IPS-15b (cell line): Measurements from ENCODE around the gene NLRX1.
A peak's percentile ranks its signal among the peaks of the same experiment; 100 is the strongest.
"Not testable (repeated sequence)": the region's sequence is repeated elsewhere in the genome, so short reads cannot be mapped to it uniquely, and the experiment has no call there.

Experiments used
- H3K27me3 ChIP-seq: one replicate; pipeline ENCODE4 v1.6.1; 2013; ENCODE audit warnings: low read length; ENCODE audit not compliant: control insufficient read depth, insufficient read depth
- H3K36me3 ChIP-seq: one replicate; pipeline ENCODE4 v1.6.1; 2013; ENCODE audit warnings: low read length; ENCODE audit not compliant: control insufficient read depth, insufficient read depth
- H3K4me1 ChIP-seq: one replicate; pipeline ENCODE4 v1.6.1; 2013; ENCODE audit warnings: mild to moderate bottlenecking, low read length; ENCODE audit not compliant: control insufficient read depth, insufficient read depth
- H3K4me3 ChIP-seq: one replicate; pipeline ENCODE4 v1.5.1; 2013; ENCODE audit warnings: low read depth, low read length
- H3K9ac ChIP-seq: one replicate; pipeline ENCODE4 v1.6.1; 2013; ENCODE audit warnings: low read depth, mild to moderate bottlenecking, low read length
- H3K9me3 ChIP-seq: one replicate; pipeline ENCODE4 v1.6.1; 2013; ENCODE audit warnings: mild to moderate bottlenecking, low read length; ENCODE audit not compliant: control insufficient read depth, insufficient read depth

The NLRX1 gene

DNA sequence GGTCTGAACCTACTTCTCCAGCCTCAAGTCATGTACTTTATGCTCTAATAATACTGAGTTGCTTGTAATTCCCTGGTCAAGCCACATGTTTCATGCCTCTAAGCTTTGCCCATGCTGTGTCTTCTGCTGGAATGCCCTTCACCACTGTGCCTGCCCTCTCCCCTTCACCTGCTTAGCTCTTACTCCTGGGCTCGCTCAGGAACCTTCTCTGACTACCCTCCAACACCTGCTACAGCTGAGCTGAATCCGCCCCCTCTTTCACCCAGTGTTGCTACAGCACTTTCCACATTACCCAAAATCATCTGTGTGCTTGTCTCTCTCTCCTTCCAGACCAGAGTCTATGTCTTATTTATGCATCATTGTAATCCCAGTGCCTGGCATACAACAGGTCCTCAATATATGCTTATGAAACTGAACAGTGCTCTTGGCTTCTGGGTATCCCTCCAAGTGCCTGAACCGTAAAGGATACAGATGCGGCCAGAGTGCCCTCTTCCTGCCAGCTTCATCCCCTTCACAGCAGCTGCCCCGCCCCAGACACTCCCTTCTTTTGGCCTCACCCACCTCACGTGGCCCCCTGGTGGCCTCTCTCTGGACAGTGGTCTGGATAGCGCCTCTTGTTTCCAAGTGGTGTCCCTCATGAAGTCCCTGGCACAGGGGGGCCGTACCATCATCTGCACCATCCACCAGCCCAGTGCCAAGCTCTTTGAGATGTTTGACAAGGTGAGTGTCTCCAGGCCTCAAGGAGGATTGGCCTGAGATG lies 12.6 kb upstream of the NLRX1 start:
- Histone ChIP-seq H3K4me3 (no peak overlapping the region), H3K27me3 (peaks cover 8% of the 10 kb centered on the region), H3K4me1 (no peaks in the 10 kb centered on the region), H3K9ac (no peak overlapping the region), H3K36me3 (no peaks in the 10 kb centered on the region), H3K9me3 (no peaks in the 10 kb centered on the region)

- Histone ChIP-seq H3K4me1 (no peaks in the 10 kb centered on the region), H3K27me3 (peaks cover 2% of the 10 kb centered on the region), H3K4me3 (no peak overlapping the region), H3K9me3 (no peaks in the 10 kb centered on the region), H3K36me3 (peaks cover 3% of the 10 kb centered on the region), H3K9ac (no peak overlapping the region)
These were observed 12.0 kb upstream of the NLRX1 start for GRCh38 chr11:119156496-119156895.

- Histone ChIP-seq H3K4me3 (no peak overlapping the region), H3K9ac (no peak overlapping the region), H3K36me3 (peaks cover 3% of the 10 kb centered on the region), H3K9me3 (no peaks in the 10 kb centered on the region), H3K4me1 (no peaks in the 10 kb centered on the region), H3K27me3 (no peaks in the 10 kb centered on the region)
These were observed 11.5 kb upstream of the NLRX1 start for GRCh38 chr11:119157063-119157462.

- Histone ChIP-seq H3K4me1 (no peaks in the 10 kb centered on the region), H3K36me3 (peaks cover 3% of the 10 kb centered on the region), H3K9me3 (no peaks in the 10 kb centered on the region), H3K9ac (no peak overlapping the region), H3K27me3 (no peaks in the 10 kb centered on the region), H3K4me3 (no peak overlapping the region)
These were observed 10.1 kb upstream of the NLRX1 start for GRCh38 chr11:119158467-119158866.

DNA sequence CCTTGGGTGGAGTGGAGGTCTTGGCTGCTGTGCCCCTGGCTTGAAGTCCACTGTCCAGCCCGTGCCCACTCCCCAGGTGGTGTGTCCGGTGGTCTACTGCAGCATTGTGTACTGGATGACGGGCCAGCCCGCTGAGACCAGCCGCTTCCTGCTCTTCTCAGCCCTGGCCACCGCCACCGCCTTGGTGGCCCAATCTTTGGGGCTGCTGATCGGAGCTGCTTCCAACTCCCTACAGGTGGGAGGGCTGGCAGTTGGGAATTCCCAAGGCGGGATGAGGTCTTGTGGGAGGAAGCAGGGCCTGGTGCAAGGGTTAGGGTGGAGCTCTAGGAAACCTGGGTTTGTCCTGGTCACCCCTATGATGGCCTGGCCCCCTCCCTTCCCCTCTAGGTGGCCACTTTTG lies 8.4 kb upstream of the NLRX1 start:
- peaks cover 3% of the 10 kb centered on the region for H3K36me3 ChIP-seq
- no peaks in the 10 kb centered on the region for H3K9me3 ChIP-seq
- no peaks in the 10 kb centered on the region for H3K27me3 ChIP-seq
- H3K9ac ChIP-seq: no peak overlapping the region
- no peaks in the 10 kb centered on the region for H3K4me1 ChIP-seq
- H3K4me3 ChIP-seq: no peak overlapping the region

DNA sequence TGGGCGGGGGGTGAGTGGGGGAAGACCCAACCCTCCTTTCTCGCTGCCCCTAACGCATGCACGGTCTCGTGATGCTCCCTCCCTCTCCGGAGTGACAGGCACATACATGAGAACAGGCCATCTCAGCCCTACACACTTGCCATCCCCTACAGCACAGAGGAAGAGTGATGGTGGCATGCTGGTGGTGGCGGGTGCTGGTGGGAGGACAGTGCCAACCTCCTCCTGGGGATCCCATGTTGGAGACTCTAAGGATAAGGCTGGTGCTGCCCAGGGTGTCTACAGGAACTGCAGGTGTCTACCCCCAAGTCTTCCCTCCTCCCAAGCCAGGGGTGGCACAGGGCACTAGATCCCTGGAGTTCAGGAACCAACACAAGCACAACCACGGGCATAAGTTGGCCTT lies 6.7 kb upstream of the NLRX1 start:
- H3K4me3 ChIP-seq: no peak overlapping the region
- no peaks in the 10 kb centered on the region for H3K27me3 ChIP-seq
- peaks cover 3% of the 10 kb centered on the region for H3K36me3 ChIP-seq
- H3K9me3 ChIP-seq: no peaks in the 10 kb centered on the region
- H3K4me1 ChIP-seq: peaks cover 3% of the 10 kb centered on the region
- H3K9ac ChIP-seq: no peak overlapping the region

DNA sequence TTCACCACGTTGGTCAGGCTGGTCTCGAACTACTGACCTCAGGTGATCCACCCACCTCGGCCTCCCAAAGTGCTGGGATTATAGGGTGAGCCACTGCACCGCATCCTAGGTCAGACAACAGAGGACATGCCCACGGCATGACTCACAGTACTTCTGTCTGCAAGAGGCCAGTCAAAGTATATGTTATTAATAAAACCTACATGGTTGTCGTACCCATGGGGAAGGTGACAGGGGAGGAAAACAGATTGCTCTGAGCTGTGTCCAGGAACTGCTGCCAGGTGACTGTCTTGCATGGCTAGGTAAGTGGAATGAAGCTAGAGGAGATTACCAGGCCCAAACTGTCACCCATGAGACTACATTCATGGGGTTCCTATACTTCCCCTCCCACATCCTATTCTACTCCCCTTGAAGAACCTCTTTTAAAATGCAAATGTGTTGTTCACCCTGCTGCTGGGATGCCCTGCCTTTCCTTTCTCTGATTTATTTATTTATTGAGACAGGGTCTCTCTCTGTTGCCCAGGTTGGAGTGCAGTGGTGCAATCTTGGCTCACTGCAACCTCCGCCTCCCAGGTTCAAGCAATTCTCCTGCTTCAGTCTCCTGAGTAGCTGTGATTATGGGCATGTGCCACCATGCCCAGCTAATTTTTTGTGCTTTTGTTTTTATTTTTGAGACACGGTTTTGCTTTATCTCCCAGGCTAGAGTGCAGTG lies 2.0 kb upstream of the NLRX1 start:
- H3K27me3 ChIP-seq: no peaks in the 10 kb centered on the region
- peaks cover 8% of the 10 kb centered on the region for H3K4me1 ChIP-seq
- no peaks in the 10 kb centered on the region for H3K9me3 ChIP-seq
- no peak overlapping the region for H3K9ac ChIP-seq
- H3K36me3 ChIP-seq: no peaks in the 10 kb centered on the region
- H3K4me3 ChIP-seq: no peak overlapping the region

DNA sequence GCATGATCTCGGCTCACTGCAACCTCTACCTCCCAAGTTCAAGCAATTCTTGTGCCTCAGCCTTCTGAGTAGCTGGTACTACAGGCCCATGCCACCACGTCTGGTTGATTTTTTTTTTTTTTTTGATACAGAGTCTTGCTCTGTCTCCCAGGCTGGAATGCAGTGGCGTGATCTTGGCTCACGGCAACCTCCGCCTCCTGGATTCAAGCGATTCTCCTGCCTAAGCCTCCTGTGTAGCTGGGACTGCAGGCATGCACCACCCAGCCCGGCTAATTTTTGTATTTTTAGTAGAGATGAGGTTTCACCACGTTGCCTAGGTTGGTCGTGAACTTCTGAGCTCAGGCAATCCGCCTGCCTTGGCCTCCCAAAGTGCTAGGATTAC lies 1.5 kb upstream of the NLRX1 start:
- H3K4me1 ChIP-seq, H3K36me3 ChIP-seq, H3K27me3 ChIP-seq, H3K9me3 ChIP-seq, H3K9ac ChIP-seq, H3K4me3 ChIP-seq: not testable (repeated sequence)

DNA sequence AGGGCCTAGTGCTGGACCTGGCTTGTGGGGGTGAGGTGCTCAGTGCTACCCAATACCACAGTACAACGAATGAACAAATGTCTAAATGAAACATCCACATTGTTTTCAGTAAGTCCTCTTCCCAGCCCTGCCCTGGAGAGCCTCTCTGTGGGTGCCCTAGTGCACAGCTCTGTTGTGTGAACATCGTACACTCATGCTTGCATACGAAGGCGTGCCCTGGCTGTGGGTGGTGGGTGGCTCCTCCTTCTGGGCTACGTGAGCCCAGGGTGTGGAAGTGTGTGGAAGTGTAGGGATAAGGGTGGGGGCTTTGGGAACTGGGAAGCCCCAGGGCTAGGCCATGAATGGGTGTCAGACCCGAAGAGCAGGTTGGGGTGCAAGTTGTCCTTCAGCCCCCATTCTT lies 592 bp upstream of the NLRX1 start:
- Histone ChIP-seq H3K4me1 (peaks cover 8% of the 10 kb centered on the region), H3K36me3 (no peaks in the 10 kb centered on the region), H3K27me3 (no peaks in the 10 kb centered on the region), H3K9ac (no peak overlapping the region), H3K9me3 (no peaks in the 10 kb centered on the region), H3K4me3 (no peak overlapping the region)

- H3K9me3 ChIP-seq: no peaks in the 10 kb centered on the region
- peak overlapping the region; percentile 84 for H3K4me3 ChIP-seq
- peaks cover 7% of the 10 kb centered on the region for H3K36me3 ChIP-seq
- H3K4me1 ChIP-seq: peaks cover 8% of the 10 kb centered on the region
- no peaks in the 10 kb centered on the region for H3K27me3 ChIP-seq
- peak overlapping the region; percentile 81 for H3K9ac ChIP-seq
These were observed 776 bp downstream of the NLRX1 start for GRCh38 chr11:119169282-119169719.

- Histone ChIP-seq H3K9ac (no peak overlapping the region), H3K27me3 (no peaks in the 10 kb centered on the region), H3K4me1 (peaks cover 5% of the 10 kb centered on the region), H3K9me3 (no peaks in the 10 kb centered on the region), H3K36me3 (peaks cover 11% of the 10 kb centered on the region), H3K4me3 (no peak overlapping the region)
These were observed 4.0 kb downstream of the NLRX1 start for GRCh38 chr11:119172513-119172912.

- no peak overlapping the region for H3K9ac ChIP-seq
- no peak overlapping the region for H3K4me3 ChIP-seq
- H3K9me3 ChIP-seq: no peaks in the 10 kb centered on the region
- H3K4me1 ChIP-seq: no peaks in the 10 kb centered on the region
- H3K27me3 ChIP-seq: no peaks in the 10 kb centered on the region
- peaks cover 13% of the 10 kb centered on the region for H3K36me3 ChIP-seq
These were observed 4.9 kb downstream of the NLRX1 start for GRCh38 chr11:119173453-119173852.
